Sigmoid colon (tissue), 7 donors: Measurements from ENCODE around the gene SPATA33. TPM values are rescaled to one million over a fixed set of nuclear protein-coding genes. Genes with fewer than 3 reads are reported as not detected.

ENCODE experiments used
- DNase-seq: peaks from one replicate; pipeline ENCODE4 v3.0.0-alpha.2; 2019
- H3K27ac ChIP-seq, 4 donors: fragments of 200-600 bp; sonication (generic); one replicate each; pipeline ENCODE4 v1.5.1; 2016 to 2019; ENCODE audit warnings: mild to moderate bottlenecking in 1 of 4
- H3K27me3 ChIP-seq, 3 donors: fragments of 200-600 bp; sonication (generic); one replicate each; pipeline ENCODE4 v1.5.1; 2019; ENCODE audit warnings: mild to moderate bottlenecking in 1 of 3
- H3K36me3 ChIP-seq, 4 donors: fragments of 200-600 bp; sonication (generic); one replicate each; pipeline ENCODE4 v1.5.1; 2016 to 2019
- H3K4me1 ChIP-seq, 4 donors: fragments of 200-600 bp; sonication (generic); one replicate each; pipeline ENCODE4 v1.5.1; 2017 to 2019
- H3K4me3 ChIP-seq, 4 donors: fragments of 200-600 bp; sonication (generic); one replicate each; pipeline ENCODE4 v1.5.1; 2017 to 2019; ENCODE audit warnings: mild to moderate bottlenecking in 2 of 4, moderate library complexity in 1 of 4
- H3K9me3 ChIP-seq, 4 donors: fragments of 200-600 bp in 3 of 4; sonication (generic) in 3 of 4; one replicate each; pipeline versions ENCODE4 v1.5.1 to v1.6.1; 2013 to 2019
- CTCF ChIP-seq, 4 experiments: fragments of 450-650 bp in 3 of 4; fragments of 200-600 bp in 1 of 4; IDR thresholded peaks; one replicate each; pipeline ENCODE4 v1.5.1; 2016 to 2019; ENCODE audit warnings: antibody characterized with exemption in 4 of 4, mild to moderate bottlenecking in 3 of 4, moderate library complexity in 2 of 4
- EP300 ChIP-seq, 4 donors: sonication (generic); formaldehyde crosslinking; IDR thresholded peaks; one replicate each; pipeline ENCODE4 v1.6.1; 2017; ENCODE audit warnings: antibody characterized with exemption in 4 of 4
- POLR2A ChIP-seq, 2 donors: fragments of 450-650 bp; IDR thresholded peaks; one replicate each; pipeline ENCODE4 v1.6.1; 2016; ENCODE audit warnings: antibody characterized with exemption in 2 of 2, mild to moderate bottlenecking in 2 of 2, moderate library complexity in 2 of 2
- POLR2AphosphoS5 ChIP-seq, 4 donors: sonication (generic); formaldehyde crosslinking; IDR thresholded peaks; one replicate each; pipeline ENCODE4 v1.6.1; 2017; ENCODE audit warnings: antibody characterized with exemption in 4 of 4
- WGBS, 2 donors: extraction: QIAGEN DNeasy Blood & Tissue Kit; methylation state at CpG; one replicate each; pipeline ENCODE4 v1.1.7; 2013; 5-methylcytosine and 5-hydroxymethylcytosine counted together
- intact Hi-C: fragments of 100-400 bp; cut with DNase I; formaldehyde crosslinking; loops from one replicate; pipeline ENCODE4 v1.15.1; 2023
- polyA plus RNA-seq, 3 donors: library from polyadenylated mRNA; stranded (reverse); fragments of 200-250 nt; gene quantifications; one replicate each; pipeline ENCODE4 v1.2.3, GENCODE V29; 2013
- total RNA-seq, 4 donors: library from RNA; depleted of rRNA; stranded (reverse); fragments of >200 nt; gene quantifications; one replicate each; pipeline ENCODE4 v1.1.0, GENCODE V29; 2016
- donor health status: healthy with polysubstance abuse.
- donor health status: Bipolar disorder and iron deficiency.
- donor health status: healthy.

Gene SPATA33
- total and polyA plus RNA-seq, 7 donors, result 1.4 to 7.7 (median 4.6) TPM

- DNase-seq, result no peak
Observed at GRCh38 chr16:89685916-89686315, 28.3 kb downstream of the SPATA33 start.

GRCh38 chr16:89686520-89687091 is 29.0 kb downstream of the SPATA33 start, which contains the start of gene CDK10:
TSS of gene CDK10 (plus strand) at chr16:89686689. CDS start at chr16:89686711, 22 bp downstream.
- peak; percentile 94 for DNase-seq
- Histone ChIP-seq H3K27me3 (no peaks in the 10 kb centered on the region), H3K9me3 (no peaks in the 10 kb centered on the region), H3K4me3 (peak within 1 kb of the TSS; percentile 85 to 94 (median 88)), H3K4me1 (peaks cover 0 to 19% (median 14%) of the 10 kb centered on the region in 4 donors), H3K36me3 (peaks cover 0 to 14% (median 7%) of the 10 kb centered on the region in 4 donors), H3K27ac (peak within 1 kb of the TSS; percentile 88 to 92 (median 89))
- no peak for TF ChIP-seq EP300 (IDR thresholded peaks at IDR 0.05)
- peak; percentile 33 to 61 for TF ChIP-seq POLR2A (IDR thresholded peaks at IDR 0.05)
- no peak for TF ChIP-seq CTCF (IDR thresholded peaks at IDR 0.05)
- peak; percentile 70 to 94 (median 92) for TF ChIP-seq POLR2AphosphoS5 (IDR thresholded peaks at IDR 0.05)
- intact Hi-C loops, result loop anchor here (5.0 kb wide), 1 partner anchor 186 kb away; the partner anchor contains the start of gene TCF25
- WGBS, 2 donors, result 1% methylated on average over 67 of the region's 67 CpGs

More at GRCh38 chr16:89685916-89686315, 28.3 kb downstream of the SPATA33 start:
- H3K4me3 ChIP-seq, result peak overlapping the region in 1 of 4 donors; percentile 94
- no peaks in the 10 kb centered on the region for H3K9me3 ChIP-seq
- peaks cover 0 to 19% (median 14%) of the 10 kb centered on the region in 4 donors for H3K4me1 ChIP-seq
- intact Hi-C loops, result loop anchor here (5.0 kb wide), 1 partner anchor 186 kb away; the partner anchor contains the start of gene TCF25
- no peak for TF ChIP-seq EP300 (IDR thresholded peaks at IDR 0.05)
- no peak for TF ChIP-seq CTCF (IDR thresholded peaks at IDR 0.05)
- no peak for TF ChIP-seq POLR2A (IDR thresholded peaks at IDR 0.05)
- no peak for TF ChIP-seq POLR2AphosphoS5 (IDR thresholded peaks at IDR 0.05)
- H3K27me3 ChIP-seq, result no peaks in the 10 kb centered on the region
- 88 to 98% methylated on average over 1 of the region's 1 CpG for whole genome bisulfite sequencing, 2 donors
- no peak overlapping the region for H3K27ac ChIP-seq
- H3K36me3 ChIP-seq, result peaks cover 0 to 8% (median 1%) of the 10 kb centered on the region in 4 donors

- TF ChIP-seq POLR2A (IDR thresholded peaks at IDR 0.05) (no peak), CTCF (IDR thresholded peaks at IDR 0.05) (no peak)
- Histone ChIP-seq H3K9me3 (no peaks in the 10 kb centered on the region), H3K4me1 (peaks cover 0 to 19% (median 14%) of the 10 kb centered on the region in 4 donors), H3K27ac (peak overlapping the region; percentile 88 to 92 (median 89)), H3K36me3 (peaks cover 5 to 21% (median 13%) of the 10 kb centered on the region in 4 donors), H3K27me3 (no peaks in the 10 kb centered on the region), H3K4me3 (peak overlapping the region; percentile 85 to 94 (median 88))
- WGBS, 2 donors, result 3 to 13% methylated on average over 42 of the region's 42 CpGs
- DNase-seq, result no peak
- intact Hi-C loops, result loop anchor here (5.0 kb wide), 1 partner anchor 185 kb away; the partner anchor contains the start of gene TCF25
Observed at GRCh38 chr16:89687092-89687940, 29.7 kb downstream of the SPATA33 start.

GRCh38 chr16:89688395-89688794 is 30.8 kb downstream of the SPATA33 start:
- TF ChIP-seq POLR2AphosphoS5 (IDR thresholded peaks at IDR 0.05) (no peak), EP300 (IDR thresholded peaks at IDR 0.05) (no peak), CTCF (IDR thresholded peaks at IDR 0.05) (no peak), POLR2A (IDR thresholded peaks at IDR 0.05) (no peak)
- Histone ChIP-seq H3K27ac (no peak overlapping the region), H3K9me3 (no peaks in the 10 kb centered on the region), H3K27me3 (no peaks in the 10 kb centered on the region), H3K4me3 (no peak overlapping the region), H3K36me3 (peaks cover 6 to 31% (median 24%) of the 10 kb centered on the region in 4 donors), H3K4me1 (peaks cover 0 to 19% (median 14%) of the 10 kb centered on the region in 4 donors)
- intact Hi-C loops, result loop anchor here (5.0 kb wide), 1 partner anchor 184 kb away; the partner anchor contains the start of gene TCF25
- no peak for DNase-seq
- 82 to 91% methylated on average over 5 of the region's 5 CpGs for WGBS, 2 donors
